H1 (cell line): ENCODE results near the gene SEMA3F. TPM values are rescaled to one million over a fixed set of nuclear protein-coding genes. Genes with fewer than 3 reads are reported as not detected.

ENCODE experiments used
- CTCF ChIA-PET: fragments of 300-600 bp; sonication (Branson Sonifier 250); formaldehyde crosslinking; loops from one replicate; lab custom pipeline; 2021; ENCODE audit not compliant: partially characterized antibody; lab: Charles Lee
- POLR2A ChIA-PET: fragments of 300-600 bp; sonication (Branson Sonifier 250); formaldehyde crosslinking; loops from one replicate; lab custom pipeline; 2021; ENCODE audit warnings: inconsistent platforms; ENCODE audit not compliant: partially characterized antibody; lab: Charles Lee
- DNase-seq, 2 experiments: peaks; one replicate each; pipeline versions ENCODE4 v3.0.0 to v3.0.0-alpha.2; 2010 to 2022; ENCODE audit warnings: low spot score in 2 of 2, low read depth in 1 of 2, mixed read lengths in 1 of 2
- FAIRE-seq: peaks from 2 replicates; lab custom pipeline; 2011; peaks lifted over from hg19 to GRCh38; lab: Jason Lieb, UNC
- H2AFZ ChIP-seq: 2 replicates; pipeline ENCODE4 v1.8.1; 2012; ENCODE audit warnings: low read length, inconsistent platforms
- H2AK5ac ChIP-seq: 2 replicates; pipeline ENCODE4 v1.6.1; 2013; ENCODE audit warnings: low read depth, low read length
- H2BK120ac ChIP-seq: replicated peaks from 2 replicates; pipeline ENCODE3; 2013; ENCODE audit warnings: low read depth, low read length, inconsistent platforms
- H2BK12ac ChIP-seq: 2 replicates; pipeline ENCODE4 v1.6.1; 2013; ENCODE audit warnings: low read depth, low read length
- H2BK15ac ChIP-seq: 2 replicates; pipeline ENCODE4 v1.6.1; 2013; ENCODE audit warnings: low read length
- H2BK20ac ChIP-seq: 2 replicates; pipeline ENCODE4 v1.6.1; 2013; ENCODE audit warnings: low read length
- H2BK5ac ChIP-seq: 2 replicates; pipeline ENCODE4 v1.6.1; 2013; ENCODE audit warnings: low read depth, low read length
- H3K14ac ChIP-seq: 2 replicates; pipeline ENCODE4 v1.6.1; 2013; ENCODE audit warnings: inconsistent platforms; ENCODE audit not compliant: insufficient read length
- H3K18ac ChIP-seq: 2 replicates; pipeline ENCODE4 v1.6.1; 2013; ENCODE audit warnings: low read length; ENCODE audit errors: extremely low read depth
- H3K23ac ChIP-seq: 2 replicates; pipeline ENCODE4 v1.6.1; 2013; ENCODE audit warnings: inconsistent platforms; ENCODE audit not compliant: insufficient read length
- H3K23me2 ChIP-seq: 2 replicates; pipeline ENCODE4 v1.6.1; 2013; ENCODE audit warnings: low read depth, low read length
- H3K27ac ChIP-seq: 2 replicates; pipeline ENCODE4 v1.6.1; 2011; ENCODE audit warnings: low read depth, low read length, inconsistent platforms
- H3K27me3 ChIP-seq, 4 experiments: replicated peaks in 1 of 4; 1 replicate in 1 of 4; 2 replicates in 3 of 4; pipeline versions ENCODE4 v1.6.1 to v1.8.1; 2011 to 2013; ENCODE audit warnings: low read length in 3 of 4, mild to moderate bottlenecking in 3 of 4, inconsistent platforms in 2 of 4, mixed read lengths in 2 of 4, moderate library complexity in 1 of 4; ENCODE audit not compliant: control insufficient read depth in 3 of 4, insufficient read depth in 3 of 4; ENCODE audit errors: extremely low read depth in 1 of 4
- H3K36me3 ChIP-seq, 4 experiments: 2 replicates each; pipeline versions ENCODE4 v1.6.1 to v1.8.1; 2011 to 2013; ENCODE audit warnings: mild to moderate bottlenecking in 4 of 4, low read length in 3 of 4, moderate library complexity in 2 of 4, control low read depth in 1 of 4, inconsistent platforms in 1 of 4; ENCODE audit not compliant: insufficient read depth in 4 of 4, control insufficient read depth in 2 of 4
- H3K4ac ChIP-seq: replicated peaks from 2 replicates; pipeline ENCODE3; 2013; ENCODE audit warnings: low read length, low read depth, mixed read lengths, inconsistent platforms; ENCODE audit not compliant: insufficient read length
- H3K4me1 ChIP-seq, 4 experiments: replicated peaks in 1 of 4; 1 replicate in 1 of 4; 2 replicates in 3 of 4; pipeline versions ENCODE4 v1.6.1 to v1.8.1; 2011 to 2013; ENCODE audit warnings: low read length in 3 of 4, inconsistent platforms in 2 of 4, mixed read lengths in 1 of 4; ENCODE audit not compliant: insufficient read depth in 4 of 4, control insufficient read depth in 3 of 4
- H3K4me2 ChIP-seq, 2 experiments: 2 replicates each; pipeline versions ENCODE4 v1.6.1 to v1.8.1; 2011 to 2013; ENCODE audit warnings: low read depth in 2 of 2, low read length in 2 of 2, control low read depth in 1 of 2, inconsistent platforms in 1 of 2, mild to moderate bottlenecking in 1 of 2; ENCODE audit not compliant: insufficient read depth in 1 of 2
- H3K4me3 ChIP-seq, 4 experiments: fragments of 200-600, 300-600 bp in 1 of 4; sonication (generic), shearing (Covaris generic), sonication (Bioruptor Twin) in 1 of 4; 2 replicates each; pipeline versions ENCODE4 v1.5.1 to v1.8.1; 2011 to 2016; ENCODE audit warnings: low read length in 4 of 4, low read depth in 3 of 4, control low read depth in 2 of 4, inconsistent platforms in 2 of 4, mild to moderate bottlenecking in 2 of 4, mixed read lengths in 1 of 4, moderate library complexity in 1 of 4; ENCODE audit not compliant: insufficient read depth in 2 of 4; ENCODE audit errors: extremely low read depth in 1 of 4
- H3K56ac ChIP-seq: replicated peaks from 2 replicates; pipeline ENCODE3; 2013; ENCODE audit warnings: low read depth, mild to moderate bottlenecking, mixed read lengths, low read length, inconsistent platforms; ENCODE audit not compliant: insufficient read length
- H3K79me1 ChIP-seq: 2 replicates; pipeline ENCODE4 v1.6.1; 2013; ENCODE audit warnings: low read depth, low read length, control low read depth
- H3K79me2 ChIP-seq, 2 experiments: 2 replicates each; pipeline versions ENCODE4 v1.6.1 to v1.8.1; 2012 to 2013; ENCODE audit warnings: low read length in 2 of 2, mild to moderate bottlenecking in 2 of 2, inconsistent platforms in 1 of 2; ENCODE audit not compliant: insufficient read depth in 2 of 2, control insufficient read depth in 1 of 2
- H3K9ac ChIP-seq, 4 experiments: replicated peaks in 1 of 4; 1 replicate in 1 of 4; 2 replicates in 3 of 4; pipeline versions ENCODE4 v1.6.1 to v1.8.1; 2011 to 2013; ENCODE audit warnings: low read depth in 3 of 4, low read length in 3 of 4, control low read depth in 2 of 4, mild to moderate bottlenecking in 2 of 4, moderate library complexity in 2 of 4, inconsistent platforms in 1 of 4; ENCODE audit errors: extremely low read depth in 1 of 4
- H3K9me3 ChIP-seq, 2 experiments: 2 replicates each; pipeline versions ENCODE4 v1.6.1 to v1.8.1; 2012 to 2013; ENCODE audit warnings: mild to moderate bottlenecking in 2 of 2, moderate library complexity in 2 of 2, control low read depth in 1 of 2, inconsistent platforms in 1 of 2, low read depth in 1 of 2, low read length in 1 of 2, mixed read lengths in 1 of 2; ENCODE audit not compliant: insufficient read depth in 2 of 2
- H4K20me1 ChIP-seq, 2 experiments: replicated peaks in 1 of 2; 2 replicates each; pipeline versions ENCODE3 to v1.8.1; 2011 to 2013; ENCODE audit warnings: inconsistent platforms in 2 of 2, low read length in 2 of 2, mild to moderate bottlenecking in 1 of 2; ENCODE audit not compliant: insufficient read depth in 2 of 2, control insufficient read depth in 1 of 2
- H4K5ac ChIP-seq: 2 replicates; pipeline ENCODE4 v1.6.1; 2013; ENCODE audit warnings: low read length, low read depth, mixed read lengths, inconsistent platforms; ENCODE audit not compliant: insufficient read length
- H4K8ac ChIP-seq: 2 replicates; pipeline ENCODE4 v1.8.0; 2013; ENCODE audit warnings: mild to moderate bottlenecking, moderate library complexity, low read length, inconsistent platforms; ENCODE audit not compliant: insufficient read depth; ENCODE audit errors: extremely low read depth
- H4K91ac ChIP-seq: replicated peaks from 2 replicates; pipeline ENCODE3; 2013; ENCODE audit warnings: low read length, mixed read lengths, inconsistent platforms; ENCODE audit not compliant: insufficient read length
- BACH1 ChIP-seq: IDR thresholded peaks from 2 replicates; pipeline ENCODE4 v1.6.1; 2012; ENCODE audit warnings: low read length, improper control_type of control experiment
- CBX5 ChIP-seq: fragments of 300-800, 300-1000 bp; sonication (generic); IDR thresholded peaks from 2 replicates; pipeline ENCODE4 v1.7.1; 2016; ENCODE audit warnings: antibody characterized with exemption, low read length, low read depth
- CHD2 ChIP-seq: IDR thresholded peaks from 2 replicates; pipeline ENCODE4 v1.6.1; 2012; ENCODE audit warnings: low read length, improper control_type of control experiment
- EP300 ChIP-seq, 2 experiments: IDR thresholded peaks; 1 replicate in 1 of 2; 2 replicates in 1 of 2; pipeline ENCODE4 v1.6.1; 2011 to 2012; ENCODE audit warnings: low read depth in 2 of 2, low read length in 2 of 2, mild to moderate bottlenecking in 2 of 2, borderline replicate concordance in 1 of 2, inconsistent platforms in 1 of 2, moderate library complexity in 1 of 2
- FOSL1 ChIP-seq: IDR thresholded peaks from 2 replicates; pipeline ENCODE4 v1.6.1; 2011; ENCODE audit warnings: mild to moderate bottlenecking, low read depth, low read length, moderate library complexity; ENCODE audit not compliant: insufficient read depth
- HDAC2 ChIP-seq, 2 experiments: fragments of 300-600 bp in 1 of 2; sonication (generic) in 1 of 2; IDR thresholded peaks; 2 replicates each; pipeline ENCODE4 v1.6.1; 2011 to 2012; ENCODE audit warnings: low read depth in 2 of 2, low read length in 2 of 2, mild to moderate bottlenecking in 2 of 2, moderate library complexity in 2 of 2, borderline replicate concordance in 1 of 2, inconsistent platforms in 1 of 2
- PHF8 ChIP-seq: fragments of 200-600 bp; sonication (generic); conservative IDR thresholded peaks from 2 replicates; pipeline ENCODE4 v1.7.1; 2012; ENCODE audit warnings: low read depth, mild to moderate bottlenecking, inconsistent platforms, low read length, moderate library complexity
- POLR2A ChIP-seq, 2 experiments: IDR thresholded peaks; 1 replicate in 1 of 2; 2 replicates in 1 of 2; pipeline ENCODE4 v1.6.1; 2011; ENCODE audit warnings: low read depth in 2 of 2, low read length in 2 of 2, mild to moderate bottlenecking in 2 of 2; ENCODE audit errors: control extremely low read depth in 1 of 2
- RFX5 ChIP-seq: IDR thresholded peaks from 2 replicates; pipeline ENCODE4 v1.6.1; 2011; ENCODE audit warnings: low read depth, low read length, improper control_type of control experiment, borderline replicate concordance
- RNF2 ChIP-seq: fragments of 200-900, 300-1000 bp; sonication (generic); IDR thresholded peaks from 2 replicates; pipeline ENCODE4 v1.7.1; 2016; ENCODE audit warnings: borderline replicate concordance, low read depth, mild to moderate bottlenecking, antibody characterized with exemption, low read length; ENCODE audit not compliant: poor library complexity, severe bottlenecking; ENCODE audit errors: missing control alignments
- SIN3A ChIP-seq, 2 experiments: IDR thresholded peaks in 1 of 2; conservative IDR thresholded peaks in 1 of 2; 2 replicates each; pipeline ENCODE4 v1.6.1; 2011 to 2012; ENCODE audit warnings: low read length in 2 of 2, improper control_type of control experiment in 1 of 2, low read depth in 1 of 2, mild to moderate bottlenecking in 1 of 2
- WGBS, 2 experiments: shearing (Covaris generic) in 1 of 2; methylation state at CpG; one replicate each; pipeline versions ENCODE4 v1.1.6 to v1.1.7; 2013 to 2015; ENCODE audit warnings: low lambda C conversion rate in 2 of 2, mixed read lengths in 2 of 2, inconsistent platforms in 1 of 2, low coverage in 1 of 2, missing lambda C conversion rate in 1 of 2; ENCODE audit not compliant: insufficient replicate concordance in 2 of 2, insufficient coverage in 1 of 2, insufficient read length in 1 of 2; ENCODE audit errors: extremely low coverage in 1 of 2, missing lambda C conversion rate in 1 of 2; 5-methylcytosine and 5-hydroxymethylcytosine counted together
- polyA plus RNA-seq, 7 experiments: library from polyadenylated mRNA; depleted of rRNA in 3 of 7; stranded (reverse) in 5 of 7; unstranded in 2 of 7; fragments of >200 nt in 5 of 7; fragments of 200-250 nt in 2 of 7; gene quantifications; 1 replicate in 5 of 7; 2 replicates in 1 of 7; 4 replicates in 1 of 7; pipeline versions ENCODE4 v1.2.1 to v1.2.3, GENCODE V29; 2011 to 2013; ENCODE audit warnings: missing spikeins in 2 of 7, mixed read lengths in 2 of 7
- total RNA-seq: library from RNA; stranded (reverse); fragmentation: NEBNext Ultra II Directional; extraction: Animal tissue kit (Norgen Biotek cat#: 25700); gene quantifications from 2 replicates; pipeline ENCODE4 v1.2.1, GENCODE V29; 2021

Gene SEMA3F
- total and polyA plus RNA-seq, 2 of the 8 experiments (the other 6 are each of a cell fraction or from before 2014, with no cell fraction given): 20.3 to 37.0 TPM

DNA sequence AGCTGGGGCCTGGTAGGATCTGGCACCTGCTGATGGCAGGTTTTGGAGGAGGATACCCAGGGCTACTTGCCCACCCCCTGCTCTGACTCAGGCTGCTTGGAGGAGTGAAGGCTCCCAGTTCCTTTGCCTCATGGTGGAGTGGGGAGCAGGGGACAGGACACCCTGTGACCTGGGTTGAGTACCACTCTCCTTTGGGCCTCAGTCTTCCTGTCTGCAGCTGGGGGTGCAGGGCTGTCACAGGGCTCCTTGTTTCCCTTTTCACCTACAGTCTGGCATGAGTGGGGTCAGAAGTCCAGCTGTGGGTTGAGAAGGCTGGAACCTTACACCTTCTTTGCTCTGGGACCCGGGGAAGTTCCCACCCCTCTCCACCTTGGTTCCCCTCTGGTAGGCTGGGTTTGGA, 14.7 kb downstream of the SEMA3F start:
- peaks cover 6 to 17% of the 10 kb centered on the region in 2 experiments for H4K20me1 ChIP-seq
- no peak overlapping the region for H3K4me3 ChIP-seq
- WGBS, 2 experiments: 91% methylated on average over 1 of the region's 1 CpG; no CpG with 5 or more reads in 1 of the 2 experiments
- ChIA-PET CTCF (interaction anchor here (0.7 to 25.0 kb wide), 6 partner anchors 13 to 51 kb away, joined by 3 to 299 read pairs (median 16); partner anchors contain the start of gene GNAT1), POLR2A (interaction anchor here (1.0 to 7.2 kb wide), 4 partner anchors 14 to 49 kb away, joined by 3 to 34 read pairs (median 4); no protein-coding TSS in a partner anchor)
- H4K5ac ChIP-seq: no peak overlapping the region
- no peak overlapping the region for H3K4me2 ChIP-seq
- H3K79me2 ChIP-seq: peaks cover 0 to 13% of the 10 kb centered on the region in 2 experiments; a peak in 1 of 4 replicates
- H3K9ac ChIP-seq: no peak overlapping the region
- no peak overlapping the region for H2BK120ac ChIP-seq
- no peak overlapping the region for H3K27ac ChIP-seq
- no peak overlapping the region for H2AK5ac ChIP-seq
- H3K4ac ChIP-seq: no peak overlapping the region
- no peak overlapping the region for H2AFZ ChIP-seq
- H3K18ac ChIP-seq: no peak overlapping the region
- H3K56ac ChIP-seq: no peak overlapping the region
- FAIRE-seq: no peak
- H3K4me1 ChIP-seq: peaks cover 0 to 28% (median 20%) of the 10 kb centered on the region in 4 experiments; a peak in 6 of 7 replicates
- no peak overlapping the region for H3K23ac ChIP-seq
- peaks cover 19% of the 10 kb centered on the region for H3K79me1 ChIP-seq
- H4K91ac ChIP-seq: no peak overlapping the region
- no peaks in the 10 kb centered on the region for H3K27me3 ChIP-seq
- H2BK15ac ChIP-seq: no peak overlapping the region
- no peak for TF ChIP-seq CBX5
- TF ChIP-seq BACH1: no peak
- no peak for TF ChIP-seq SIN3A (conservative IDR thresholded peaks at IDR 0.05 in 1 of 2, IDR thresholded peaks at IDR 0.05 in 1 of 2; ENCODE audit: low read depth in 1 of 2, low read length in 2 of 2)
- no peak for TF ChIP-seq FOSL1
- TF ChIP-seq HDAC2 (IDR thresholded peaks at IDR 0.05; ENCODE audit: borderline replicate concordance in 1 of 2, low read depth in 2 of 2, low read length in 2 of 2): no peak
- no peak for TF ChIP-seq POLR2A (IDR thresholded peaks at IDR 0.05; ENCODE audit: control extremely low read depth in 1 of 2, low read depth in 2 of 2, low read length in 2 of 2)
- TF ChIP-seq EP300 (IDR thresholded peaks at IDR 0.05; ENCODE audit: borderline replicate concordance in 1 of 2, low read depth in 2 of 2, low read length in 2 of 2): no peak
- TF ChIP-seq PHF8: no peak
- no peak for TF ChIP-seq RNF2
- no peak for TF ChIP-seq CHD2
- TF ChIP-seq RFX5: no peak
- no peak overlapping the region for H2BK12ac ChIP-seq
- no peak overlapping the region for H2BK5ac ChIP-seq
- no peaks in the 10 kb centered on the region for H3K9me3 ChIP-seq
- H3K23me2 ChIP-seq: no peaks in the 10 kb centered on the region
- DNase-seq: no peak
- H4K8ac ChIP-seq: no peak overlapping the region
- no peak overlapping the region for H3K14ac ChIP-seq
- peaks cover under 1 to 13% (median 5%) of the 10 kb centered on the region in 4 experiments; a peak in 5 of 8 replicates for H3K36me3 ChIP-seq
- H2BK20ac ChIP-seq: no peak overlapping the region
